Left colon (tissue), 2 donors: ENCODE results near the gene SLC25A23. TPM values are rescaled to one million over a fixed set of nuclear protein-coding genes. Genes with fewer than 3 reads are reported as not detected.

ENCODE experiments used
- microRNA-seq, 2 donors: library from miRNA; unstranded; fragments of <30 nt; microRNA quantifications; one replicate each; pipeline versions ENCODE4 v1.1.0 to v1.2.0, GENCODE V29; 2020
- total RNA-seq, 2 donors: library from RNA; stranded (reverse); fragmentation: NEBNext Ultra II Directional; extraction: Animal tissue kit (Norgen Biotek cat#: 25700); gene quantifications; one replicate each; pipeline ENCODE4 v1.2.1, GENCODE V29; 2021
- donor health status: DM: no; HTN: no; CAD: no.
- donor health status: DM: yes; HTN: yes; CAD: no.

The SLC25A23 gene
- total RNA-seq, 2 donors from 2014 or later = 126 to 163 TPM

Small RNA genes lying within 50 kb of the gene (microRNA-seq; reads per million reads assigned to microRNA genes)
- 4.8 to 19.0 reads per million in 2 donors for gene MIR3940
- 0 to 1.4 reads per million in 2 donors for gene MIR6790

Other genes with a start within 250 kb of the SLC25A23 start
- 10 to 100 TPM; 28.3 to 37.2 TPM for gene MLLT1, start 179.8 kb downstream of the SLC25A23 start, total RNA-seq
- not detected for gene ACER1, start 126.2 kb downstream of the SLC25A23 start, total RNA-seq
- 10 to 100 TPM; 65.1 to 71.1 TPM for gene CLPP, start 98.3 kb downstream of the SLC25A23 start, total RNA-seq
- gene ALKBH7, start 87.0 kb downstream of the SLC25A23 start, total RNA-seq = 100 to 1,000 TPM; 134 to 154 TPM
- gene PSPN, start 83.9 kb downstream of the SLC25A23 start, total RNA-seq = 1 to 10 TPM; 2.5 to 3.8 TPM
- 10 to 100 TPM; 52.7 to 58.9 TPM for gene GTF2F1, start 66.6 kb downstream of the SLC25A23 start, total RNA-seq
- gene KHSRP, start 35.0 kb downstream of the SLC25A23 start, total RNA-seq = 100 to 1,000 TPM; 191 to 214 TPM
- under 1 TPM; 0.47 to 0.85 TPM for gene SLC25A41, start 26.0 kb downstream of the SLC25A23 start, total RNA-seq
- gene CRB3, start 4.5 kb upstream of the SLC25A23 start, total RNA-seq = 100 to 1,000 TPM; 106 to 148 TPM
- 1 to 10 TPM; 2.8 TPM for gene DENND1C, start 22.0 kb upstream of the SLC25A23 start, total RNA-seq
- gene TUBB4A, start 42.5 kb upstream of the SLC25A23 start, total RNA-seq = 1 to 10 TPM; 1.1 to 1.7 TPM
- 1 to 10 TPM; 1.6 to 2.7 TPM for gene TNFSF9, start 71.2 kb upstream of the SLC25A23 start, total RNA-seq
- under 1 TPM in 1 of 2 donors, not detected in 1; 0.64 TPM for gene CD70, start 131.4 kb upstream of the SLC25A23 start, total RNA-seq
- gene TNFSF14, start 210.4 kb upstream of the SLC25A23 start, total RNA-seq = under 1 TPM; 0.34 to 0.73 TPM